D721Med (cell line): ENCODE results near the gene STK16.
"Not testable (repeated sequence)": the region's sequence is repeated elsewhere in the genome, so short reads cannot be mapped to it uniquely, and the experiment has no call there.

Experiments
- DNase-seq: peaks from one replicate; pipeline ENCODE4 v3.0.0; 2011; ENCODE audit warnings: low spot score; ENCODE audit not compliant: insufficient read length
- FAIRE-seq: peaks from 2 replicates; lab custom pipeline; 2011; peaks lifted over from hg19 to GRCh38; lab: Jason Lieb, UNC
- TF ChIP-seq, protein P1 (sequence below): IDR thresholded peaks from 2 replicates; pipeline ENCODE4 v1.5.1; 2012; ENCODE audit warnings: mild to moderate bottlenecking, control low read depth; ENCODE audit not compliant: insufficient read depth; ENCODE audit errors: missing control alignments

The STK16 gene, protein sequence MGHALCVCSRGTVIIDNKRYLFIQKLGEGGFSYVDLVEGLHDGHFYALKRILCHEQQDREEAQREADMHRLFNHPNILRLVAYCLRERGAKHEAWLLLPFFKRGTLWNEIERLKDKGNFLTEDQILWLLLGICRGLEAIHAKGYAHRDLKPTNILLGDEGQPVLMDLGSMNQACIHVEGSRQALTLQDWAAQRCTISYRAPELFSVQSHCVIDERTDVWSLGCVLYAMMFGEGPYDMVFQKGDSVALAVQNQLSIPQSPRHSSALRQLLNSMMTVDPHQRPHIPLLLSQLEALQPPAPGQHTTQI

DNA sequence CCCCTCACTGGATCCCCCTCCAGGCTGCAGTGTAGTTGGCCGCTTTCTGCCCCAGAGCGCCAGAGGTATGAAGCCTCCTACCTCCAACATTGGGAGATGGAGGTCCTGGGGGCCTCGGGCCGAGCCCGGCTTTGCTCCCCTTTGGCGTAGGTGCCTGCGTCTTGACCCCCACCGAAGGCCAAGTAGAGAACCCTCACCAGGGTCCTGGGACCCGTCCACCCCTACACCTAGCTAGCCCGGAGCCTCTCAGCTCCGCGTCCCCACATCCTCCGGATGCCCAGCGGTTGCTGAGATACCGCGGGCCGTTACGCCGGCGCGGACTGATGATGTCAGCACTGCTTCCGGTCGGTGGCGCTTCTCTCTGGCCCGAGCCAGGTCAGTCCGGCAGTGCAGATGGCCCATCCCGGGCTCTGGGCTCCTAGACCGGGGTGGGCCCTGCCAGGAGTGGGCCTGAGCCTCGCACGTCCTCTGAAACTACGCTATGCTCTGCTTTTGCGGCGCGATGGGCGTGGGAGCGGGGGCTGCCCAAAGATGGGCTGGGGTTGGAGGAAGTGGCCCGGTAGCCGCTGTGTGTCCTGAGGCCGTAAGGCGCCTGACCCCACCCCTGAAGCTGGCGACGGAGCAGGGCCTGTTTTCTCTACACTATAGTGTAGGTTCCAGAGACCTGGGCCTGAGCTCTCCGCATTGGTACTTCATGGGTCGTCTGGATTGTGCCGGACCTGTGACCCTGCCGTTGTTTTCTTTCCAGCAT is at the start of gene STK16, which contains the start of gene GLB1L:
STK16 (plus strand) TSS at position 332 of the 751 bp plus-strand sequence. CDS start 521 bp downstream, outside the sequence.
GLB1L (minus strand) TSS at position 297 of the 751 bp plus-strand sequence. CDS start 1,871 bp downstream, outside the sequence.
- DNase-seq: peak; percentile 100
- TF ChIP-seq, protein P1, sequence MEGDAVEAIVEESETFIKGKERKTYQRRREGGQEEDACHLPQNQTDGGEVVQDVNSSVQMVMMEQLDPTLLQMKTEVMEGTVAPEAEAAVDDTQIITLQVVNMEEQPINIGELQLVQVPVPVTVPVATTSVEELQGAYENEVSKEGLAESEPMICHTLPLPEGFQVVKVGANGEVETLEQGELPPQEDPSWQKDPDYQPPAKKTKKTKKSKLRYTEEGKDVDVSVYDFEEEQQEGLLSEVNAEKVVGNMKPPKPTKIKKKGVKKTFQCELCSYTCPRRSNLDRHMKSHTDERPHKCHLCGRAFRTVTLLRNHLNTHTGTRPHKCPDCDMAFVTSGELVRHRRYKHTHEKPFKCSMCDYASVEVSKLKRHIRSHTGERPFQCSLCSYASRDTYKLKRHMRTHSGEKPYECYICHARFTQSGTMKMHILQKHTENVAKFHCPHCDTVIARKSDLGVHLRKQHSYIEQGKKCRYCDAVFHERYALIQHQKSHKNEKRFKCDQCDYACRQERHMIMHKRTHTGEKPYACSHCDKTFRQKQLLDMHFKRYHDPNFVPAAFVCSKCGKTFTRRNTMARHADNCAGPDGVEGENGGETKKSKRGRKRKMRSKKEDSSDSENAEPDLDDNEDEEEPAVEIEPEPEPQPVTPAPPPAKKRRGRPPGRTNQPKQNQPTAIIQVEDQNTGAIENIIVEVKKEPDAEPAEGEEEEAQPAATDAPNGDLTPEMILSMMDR: no peak
- FAIRE-seq: no peak

DNA sequence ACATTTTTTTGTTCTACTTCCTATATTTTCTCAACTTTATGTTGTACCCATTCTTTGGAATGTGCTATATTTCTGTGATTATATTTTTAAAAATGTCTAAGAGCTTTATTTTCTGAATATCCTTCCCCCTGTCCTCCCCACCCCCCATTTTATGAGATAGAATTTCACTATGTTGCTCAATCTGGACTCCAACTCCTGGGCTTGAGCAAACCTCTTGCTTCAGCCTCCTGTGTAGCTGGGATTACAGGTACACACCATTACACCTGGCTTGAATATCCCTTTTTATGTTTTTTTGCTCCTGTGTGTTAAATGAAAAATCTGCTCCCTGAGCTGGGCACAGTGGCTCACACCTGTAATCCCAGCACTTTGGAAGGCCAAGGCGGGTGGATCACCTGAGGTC is 47.9 kb upstream of the STK16 start:
- no peak for FAIRE-seq
- DNase-seq: no peak
- TF ChIP-seq, protein P1: no peak

DNA sequence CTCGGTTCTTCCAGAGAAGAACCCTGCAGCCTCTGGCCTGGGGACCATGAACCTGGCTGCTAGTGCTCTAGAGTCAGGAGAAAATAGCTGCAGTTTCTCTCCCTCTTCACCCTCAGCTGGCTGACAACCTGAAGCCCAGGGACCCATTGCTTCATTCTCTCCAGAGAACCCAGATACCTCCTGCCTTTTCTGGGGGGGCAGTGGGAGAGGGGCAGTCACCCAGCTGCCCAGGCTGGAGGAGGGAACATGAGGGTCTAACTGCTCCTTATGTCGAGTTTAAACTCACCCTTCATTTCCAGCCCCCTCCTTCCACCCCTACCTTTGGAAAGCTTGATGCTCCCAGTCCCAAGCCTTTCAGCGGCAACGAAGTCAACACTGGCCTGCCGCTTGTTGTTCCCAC is 46.3 kb upstream of the STK16 start:
- TF ChIP-seq, protein P1: no peak
- DNase-seq (no peak), FAIRE-seq (no peak)

DNA sequence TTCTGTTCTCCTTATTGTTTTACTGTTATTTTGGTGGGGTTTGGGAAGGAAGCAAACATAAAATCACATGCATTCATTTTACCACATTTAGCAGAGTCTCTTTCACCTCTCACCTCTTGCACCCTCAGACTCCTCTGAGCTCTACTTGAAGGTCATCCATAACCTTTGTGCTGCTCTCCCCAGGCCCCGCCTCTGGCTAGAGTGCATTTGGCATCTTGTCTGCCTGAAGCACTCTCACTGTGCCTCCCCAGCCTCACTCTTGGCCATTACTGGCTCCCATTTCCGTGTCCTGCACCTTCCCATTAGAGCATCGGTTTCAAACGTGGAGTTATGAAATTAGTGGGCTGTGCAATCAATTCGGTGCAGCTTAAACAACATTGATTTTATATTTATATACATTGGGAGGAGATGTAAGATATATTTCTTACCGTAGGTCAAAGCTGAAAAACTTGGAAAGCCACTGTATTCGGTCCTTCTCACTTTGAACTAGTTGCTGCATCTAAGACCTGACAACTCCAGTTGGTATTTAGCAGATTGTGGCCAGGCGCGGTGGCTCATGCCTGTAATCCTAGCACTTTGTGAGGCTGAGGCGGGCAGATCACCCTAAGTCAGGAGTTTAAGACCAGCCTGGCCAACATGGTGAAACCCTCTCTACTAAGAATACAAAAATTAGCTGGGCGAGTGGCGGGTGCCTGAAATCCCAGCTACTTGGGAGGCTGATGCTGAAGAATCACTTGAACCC is 45.6 kb upstream of the STK16 start:
- FAIRE-seq (no peak), DNase-seq (no peak)

DNA sequence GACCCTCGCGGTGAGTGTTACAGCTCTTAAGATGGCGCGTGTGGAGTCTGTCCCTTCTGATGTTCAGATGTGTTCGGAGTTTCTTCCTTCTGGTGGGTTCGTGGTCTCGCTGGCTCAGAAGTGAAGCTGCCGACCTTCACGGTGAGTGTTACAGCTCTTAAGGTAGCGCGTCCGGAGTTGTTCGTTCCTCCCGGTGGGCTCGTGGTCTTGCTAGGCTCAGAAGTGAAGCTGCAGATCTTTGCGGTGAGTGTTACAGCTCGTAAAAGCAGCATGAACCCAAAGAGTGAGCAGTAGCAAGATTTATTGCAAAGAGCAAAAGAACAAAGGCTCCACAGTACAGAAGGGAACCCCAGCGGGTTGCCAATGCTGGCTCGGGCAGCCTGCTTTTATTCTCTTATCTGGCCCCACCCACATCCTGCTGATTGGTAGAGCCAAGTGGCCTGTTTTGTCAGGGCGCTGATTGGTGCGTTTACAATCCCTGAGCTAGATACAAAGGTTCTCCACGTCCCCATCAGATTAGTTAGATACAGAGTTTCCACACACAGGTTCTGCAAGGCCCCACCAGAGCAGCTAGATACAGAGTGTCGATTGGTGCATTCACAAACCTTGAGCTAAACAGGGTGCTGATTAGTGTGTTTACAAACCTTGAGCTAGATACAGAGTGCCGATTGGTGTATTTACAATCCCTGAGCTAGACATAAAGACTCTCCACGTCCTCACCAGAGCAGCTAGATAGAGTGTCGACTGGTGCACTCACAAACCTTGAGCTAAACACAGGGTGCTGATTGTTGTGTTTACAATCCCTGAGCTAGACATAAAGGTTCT is 44.6 kb upstream of the STK16 start:
- FAIRE-seq, DNase-seq: not testable (repeated sequence)

More for the DNA sequence above, 45.6 kb upstream of the STK16 start:
- TF ChIP-seq, protein P1: no peak

DNA sequence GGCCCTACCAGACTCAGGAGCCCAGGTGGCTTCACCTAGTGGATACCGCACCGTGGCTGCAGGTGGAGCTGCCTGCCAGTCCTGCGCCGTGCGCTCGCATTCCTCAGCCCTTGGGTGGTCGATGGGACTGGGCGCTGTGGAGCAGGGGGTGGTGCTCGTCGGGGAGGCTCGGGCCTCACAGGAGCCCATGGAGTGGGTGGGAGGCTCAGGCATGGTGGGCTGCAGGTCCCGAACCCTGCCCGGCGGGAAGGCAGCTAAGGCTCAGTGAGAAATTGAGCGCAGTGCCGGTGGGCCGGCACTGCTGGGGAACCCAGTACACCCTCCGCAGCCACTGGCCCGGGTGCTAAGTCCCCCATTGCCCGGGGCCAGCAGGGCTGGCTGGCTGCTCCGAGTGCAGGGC is 43.9 kb upstream of the STK16 start:
- DNase-seq, FAIRE-seq: not testable (repeated sequence)

DNA sequence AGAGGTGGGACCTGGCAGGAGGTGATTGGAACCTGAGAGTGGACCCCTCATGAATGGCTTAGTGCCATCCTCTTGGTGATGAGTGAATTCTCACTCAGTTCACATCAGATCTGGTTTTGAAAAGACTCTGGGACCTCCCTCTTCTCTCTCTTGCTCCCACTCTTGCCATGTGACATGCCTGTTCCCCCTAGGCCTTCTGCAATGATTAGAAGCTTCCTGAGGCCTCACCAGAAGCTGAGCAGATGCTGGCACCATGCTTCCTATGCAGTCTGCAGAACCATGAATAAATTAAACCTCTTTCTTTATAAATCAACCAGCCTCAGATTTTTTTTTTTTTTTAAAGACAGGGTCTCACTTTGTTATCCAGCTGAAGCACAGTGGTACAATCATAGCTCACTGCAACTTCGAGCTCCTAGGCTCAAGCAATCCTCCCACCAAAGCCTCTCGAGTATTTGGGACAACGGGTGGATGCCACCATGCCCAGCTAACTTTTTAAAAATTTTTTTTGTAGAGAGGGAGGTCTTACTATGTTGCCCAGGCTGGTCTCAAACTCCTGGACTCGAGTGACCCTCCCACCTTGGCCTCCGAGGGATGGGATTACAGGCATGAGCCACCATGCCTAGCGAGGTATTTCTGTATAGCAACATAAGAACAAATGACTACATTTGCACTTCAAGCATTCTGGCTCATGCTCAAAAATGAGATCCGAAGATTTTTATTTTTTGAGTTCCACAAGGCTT is 40.7 kb upstream of the STK16 start:
- TF ChIP-seq, protein P1: no peak
- no peak for DNase-seq
- FAIRE-seq: no peak
